Activated naive CD8-positive, alpha-beta T cell treated with anti-CD3 and anti-CD28 coated beads, Interleukin-2, amount 50 U/mL, for 24 hours (primary cell): ENCODE data around the gene CCDC69.
"Not testable (repeated sequence)": the region's sequence is repeated elsewhere in the genome, so short reads cannot be mapped to it uniquely, and the experiment has no call there.

Experiments
- ATAC-seq: fragments of 150-1000 bp; cut with Tn5 transposase; one replicate; pipeline ENCODE4 v1.10.0; 2021
- DNase-seq: peaks from one replicate; pipeline ENCODE4 v3.0.0; 2021
- H3K27ac Mint-ChIP-seq: one replicate; pipeline ENCODE4 v1.8.0; 2021; ENCODE audit warnings: mild to moderate bottlenecking, mixed read lengths
- H3K27me3 Mint-ChIP-seq: one replicate; pipeline ENCODE4 v1.8.0; 2021; ENCODE audit warnings: mixed read lengths
- H3K36me3 Mint-ChIP-seq: one replicate; pipeline ENCODE4 v1.8.0; 2021; ENCODE audit warnings: low read depth, mixed read lengths
- H3K4me1 Mint-ChIP-seq: one replicate; pipeline ENCODE4 v1.8.0; 2021; ENCODE audit warnings: mixed read lengths
- H3K4me3 Mint-ChIP-seq: one replicate; pipeline ENCODE4 v1.8.0; 2021; ENCODE audit warnings: mild to moderate bottlenecking, moderate library complexity, mixed read lengths
- H3K9me3 Mint-ChIP-seq: one replicate; pipeline ENCODE4 v1.8.0; 2021; ENCODE audit warnings: mixed read lengths

CCDC69 gene

DNA sequence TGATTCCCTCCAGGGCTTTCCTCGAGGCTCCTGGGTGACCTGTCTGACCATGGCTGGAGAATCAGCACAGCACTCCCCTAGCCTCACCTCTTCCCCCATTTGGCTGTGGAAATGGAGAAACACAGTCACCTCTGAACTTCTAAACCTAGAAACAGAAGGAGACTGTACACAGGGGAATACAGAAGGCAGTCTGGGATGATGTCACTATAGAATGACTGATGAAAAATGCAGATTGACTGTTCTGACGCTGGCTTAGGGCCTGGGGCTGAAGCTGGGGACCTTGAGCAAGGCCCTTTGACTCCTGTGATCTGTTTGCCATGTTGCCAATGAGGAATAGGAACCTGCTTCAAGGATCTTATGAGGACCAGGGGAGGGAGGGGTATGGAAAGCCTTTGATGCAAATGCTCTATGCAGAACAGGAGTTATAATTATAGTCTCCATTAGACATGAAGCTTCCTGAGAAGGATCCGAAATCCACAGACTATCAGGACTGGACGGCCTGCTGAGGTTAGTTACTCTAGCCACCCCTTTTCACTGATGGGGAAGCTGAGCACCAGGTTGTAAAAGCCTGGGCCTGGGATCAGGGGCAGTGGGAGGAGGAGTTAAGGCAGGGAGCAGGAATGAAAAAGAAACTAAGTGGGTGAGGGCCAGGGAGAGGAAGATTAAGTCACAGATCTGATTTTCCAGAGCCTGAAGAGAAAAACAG lies 41.9 kb downstream of the CCDC69 start:
- Mint-ChIP-seq H3K27ac (peak overlapping the region; percentile 44), H3K36me3 (peaks cover 9% of the 10 kb centered on the region), H3K4me3 (no peak overlapping the region), H3K4me1 (peaks cover 13% of the 10 kb centered on the region), H3K27me3 (no peaks in the 10 kb centered on the region), H3K9me3 (no peaks in the 10 kb centered on the region)
- no peak for DNase-seq
- peak; percentile 53 for ATAC-seq

DNA sequence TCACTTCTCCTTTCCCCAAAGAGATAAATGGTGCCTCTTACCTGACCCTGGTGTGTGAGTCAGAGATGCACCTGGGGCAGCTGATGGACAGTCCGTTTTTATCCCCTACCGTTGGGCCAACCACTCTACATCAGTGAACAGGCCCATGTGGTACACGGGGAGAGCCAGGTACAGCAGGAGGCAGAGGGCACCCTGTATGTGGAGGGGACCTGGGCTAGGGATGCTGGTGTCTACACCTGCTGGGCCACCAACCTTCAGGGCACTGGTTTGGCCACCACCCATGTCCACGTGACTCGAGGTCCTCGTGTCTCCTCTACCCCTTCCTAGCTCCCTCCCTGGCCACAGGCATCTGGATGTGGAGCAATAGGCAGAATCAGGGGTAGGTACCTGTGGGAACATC lies 43.6 kb downstream of the CCDC69 start:
- no peaks in the 10 kb centered on the region for H3K9me3 Mint-ChIP-seq
- H3K4me3 Mint-ChIP-seq, result no peak overlapping the region
- peaks cover 3% of the 10 kb centered on the region for H3K36me3 Mint-ChIP-seq
- ATAC-seq (no peak), DNase-seq (no peak)
- H3K27me3 Mint-ChIP-seq, result no peaks in the 10 kb centered on the region
- peaks cover 12% of the 10 kb centered on the region for H3K4me1 Mint-ChIP-seq
- no peak overlapping the region for H3K27ac Mint-ChIP-seq

DNA sequence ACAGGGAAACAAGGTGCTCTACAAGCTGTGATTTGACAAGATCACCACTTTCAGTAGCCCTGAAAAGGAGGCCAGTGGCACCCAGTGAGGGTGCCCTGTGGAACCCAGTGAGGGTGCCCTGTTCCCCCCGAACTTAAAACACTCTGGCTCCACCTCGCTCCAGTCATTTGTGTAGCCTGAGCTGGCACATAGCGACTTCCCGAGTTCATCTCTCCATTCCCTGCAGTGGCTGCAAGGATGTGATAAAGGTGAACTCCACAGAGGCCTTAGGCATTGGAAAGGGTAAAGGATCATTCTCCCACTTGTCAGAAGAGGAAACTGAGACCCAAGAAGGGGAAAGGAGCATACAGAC lies 44.4 kb downstream of the CCDC69 start:
- Mint-ChIP-seq H3K27me3 (no peaks in the 10 kb centered on the region), H3K4me3 (no peak overlapping the region), H3K27ac (no peak overlapping the region), H3K4me1 (peaks cover 12% of the 10 kb centered on the region), H3K36me3 (peaks cover 5% of the 10 kb centered on the region), H3K9me3 (no peaks in the 10 kb centered on the region)
- ATAC-seq (no peak), DNase-seq (no peak)

DNA sequence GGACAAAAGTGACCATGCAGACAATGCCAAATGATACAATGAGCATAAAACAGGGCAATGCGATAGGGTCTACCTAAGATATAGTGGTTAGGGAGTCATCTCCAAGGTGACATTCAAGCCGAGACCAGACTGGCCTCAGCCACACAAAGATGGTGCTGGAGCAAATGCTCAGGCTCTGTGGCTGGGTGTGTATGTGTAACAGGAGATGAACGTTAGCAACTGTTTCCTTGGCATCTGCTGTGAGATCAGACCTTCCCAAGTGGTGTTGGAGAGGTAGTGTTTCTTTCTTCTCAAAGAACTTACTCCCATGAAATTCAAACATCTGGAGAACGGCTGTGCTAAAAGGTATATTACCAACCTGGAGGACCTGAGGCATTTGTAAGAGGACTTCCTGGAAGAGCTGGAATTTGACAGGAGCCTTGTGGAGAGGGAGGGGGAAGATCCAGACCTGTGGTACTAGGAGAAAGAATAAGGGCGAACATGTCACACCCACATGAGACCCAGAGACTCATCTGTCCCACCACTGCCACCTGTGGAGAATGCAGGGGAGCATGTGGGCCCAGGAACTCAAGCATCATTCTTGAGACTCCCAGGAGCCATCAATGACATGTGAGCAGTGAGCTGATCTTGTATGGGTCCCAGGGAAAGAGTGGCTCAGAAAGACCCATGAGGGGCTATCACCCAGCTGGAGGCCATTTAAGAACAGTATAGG lies 45.0 kb downstream of the CCDC69 start:
- Mint-ChIP-seq H3K4me3 (no peak overlapping the region), H3K27ac (no peak overlapping the region), H3K4me1 (peaks cover 13% of the 10 kb centered on the region), H3K27me3 (no peaks in the 10 kb centered on the region), H3K9me3 (no peaks in the 10 kb centered on the region), H3K36me3 (peaks cover 6% of the 10 kb centered on the region)
- no peak for DNase-seq
- ATAC-seq, result peak; percentile 37

DNA sequence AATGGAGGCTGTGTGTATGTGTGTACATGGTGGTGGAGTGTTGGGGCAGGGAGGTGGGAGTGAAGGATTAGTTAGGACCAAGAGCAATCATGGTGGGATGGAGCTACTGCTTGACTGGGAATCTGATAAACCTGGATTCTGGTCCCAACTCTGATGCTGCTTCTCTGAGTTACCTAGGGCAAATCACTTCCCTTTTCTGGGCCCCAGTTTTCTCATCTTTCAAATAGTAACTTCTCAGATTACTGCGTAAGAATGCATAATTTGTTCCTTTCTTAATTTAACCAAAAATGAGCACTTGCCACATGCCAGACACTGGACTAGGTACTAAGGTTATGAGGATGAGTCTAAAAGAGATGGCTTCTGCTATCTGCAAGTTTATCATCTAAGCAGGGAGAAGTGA lies 45.5 kb downstream of the CCDC69 start:
- DNase-seq, result no peak
- Mint-ChIP-seq H3K4me3 (no peak overlapping the region), H3K27ac (no peak overlapping the region), H3K4me1 (peaks cover 10% of the 10 kb centered on the region), H3K36me3 (peaks cover 6% of the 10 kb centered on the region), H3K27me3 (no peaks in the 10 kb centered on the region), H3K9me3 (no peaks in the 10 kb centered on the region)
- ATAC-seq, result no peak

DNA sequence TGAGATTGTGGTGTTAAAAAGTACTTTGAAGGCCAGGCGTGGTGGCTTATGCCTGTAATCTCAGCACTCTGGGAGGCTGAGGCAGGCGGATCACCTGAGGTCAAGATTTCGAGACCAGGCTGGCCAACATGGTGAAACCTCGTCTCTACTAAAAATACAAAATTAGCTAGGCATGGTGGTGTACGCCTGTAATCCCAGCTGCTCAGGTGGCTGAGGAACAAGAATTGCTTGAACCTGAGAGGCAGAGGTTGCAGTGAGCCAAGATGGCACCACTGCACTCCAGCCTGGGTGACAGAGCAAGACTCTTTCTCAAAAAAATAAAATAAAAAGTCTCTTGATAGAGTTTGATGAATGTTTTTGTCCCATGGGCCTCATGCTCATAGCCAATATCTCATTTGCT lies 47.6 kb downstream of the CCDC69 start:
- H3K4me1 Mint-ChIP-seq, H3K9me3 Mint-ChIP-seq, ATAC-seq, H3K4me3 Mint-ChIP-seq, H3K27ac Mint-ChIP-seq, H3K27me3 Mint-ChIP-seq, H3K36me3 Mint-ChIP-seq, DNase-seq: not testable (repeated sequence)

DNA sequence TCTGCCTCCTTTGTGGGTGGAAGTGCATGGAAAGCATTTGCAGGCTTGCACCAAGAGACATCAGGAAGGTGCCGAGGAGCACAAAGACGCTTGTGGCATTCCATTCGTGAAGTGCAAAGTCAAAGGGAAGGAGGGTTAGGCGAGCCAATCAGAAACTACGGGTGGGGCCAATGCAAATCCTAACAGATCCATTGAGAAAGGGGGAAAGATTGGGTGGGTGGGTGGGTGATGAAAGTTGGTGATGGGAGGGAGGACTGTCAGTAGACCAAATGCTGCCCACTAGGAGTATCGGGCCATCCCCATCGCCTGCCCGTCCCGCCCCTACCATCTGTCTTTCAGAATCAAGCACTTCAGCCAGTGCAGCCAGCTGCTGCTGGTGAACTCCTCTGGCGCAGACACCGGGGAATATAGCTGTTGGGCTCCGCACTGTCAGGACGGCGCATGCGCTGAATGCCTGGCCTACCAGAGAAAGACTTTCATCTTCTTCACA lies 49.2 kb downstream of the CCDC69 start:
- Mint-ChIP-seq H3K9me3 (no peaks in the 10 kb centered on the region), H3K36me3 (peaks cover 6% of the 10 kb centered on the region), H3K4me3 (no peak overlapping the region), H3K27ac (no peak overlapping the region), H3K4me1 (peaks cover 13% of the 10 kb centered on the region), H3K27me3 (no peaks in the 10 kb centered on the region)
- DNase-seq (no peak), ATAC-seq (no peak)

DNA sequence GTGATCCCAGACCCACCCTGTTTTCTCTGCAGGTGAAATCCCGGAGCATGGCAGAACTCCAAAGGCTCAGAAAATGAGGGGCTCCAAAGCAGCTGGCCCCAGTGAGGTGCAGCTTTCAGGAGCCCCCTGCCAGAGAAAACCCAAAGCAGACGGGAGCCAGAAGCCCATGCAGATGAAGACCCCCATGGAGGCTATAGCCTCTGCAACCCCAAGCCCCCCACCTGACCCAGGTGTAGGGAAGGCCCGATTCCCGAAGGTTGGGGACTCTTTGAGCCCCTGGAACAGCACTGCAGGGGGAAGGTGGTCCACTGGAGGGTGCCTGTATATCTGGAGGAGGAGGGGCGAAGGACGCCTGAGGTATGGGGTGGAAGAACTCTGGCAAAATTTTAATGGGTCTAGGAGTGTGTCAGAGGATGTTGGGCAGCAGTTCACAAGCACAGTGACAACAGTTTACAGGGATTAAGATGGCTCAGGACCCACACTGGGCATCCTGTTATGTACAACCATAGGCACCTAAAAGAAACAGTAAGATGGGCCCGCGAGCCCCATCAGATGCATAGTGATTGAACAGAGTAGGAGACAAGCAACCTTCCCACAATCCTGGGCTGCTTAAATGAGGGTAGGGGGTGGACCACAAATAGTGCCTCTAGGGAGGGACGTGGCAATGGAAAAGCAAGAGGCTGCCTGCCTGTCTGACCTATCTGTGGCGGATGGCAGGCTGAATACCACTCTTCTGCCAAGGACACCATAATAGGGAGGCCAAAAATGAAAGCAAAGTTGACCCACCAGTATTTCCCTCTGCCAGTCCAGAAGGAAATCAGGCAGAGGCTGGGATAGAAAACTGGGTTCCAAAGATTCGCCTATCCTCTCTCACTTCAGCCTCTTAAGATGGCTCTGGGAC lies 49.9 kb downstream of the CCDC69 start:
- Mint-ChIP-seq H3K36me3 (peaks cover 5% of the 10 kb centered on the region), H3K27ac (no peak overlapping the region), H3K4me1 (peaks cover 12% of the 10 kb centered on the region), H3K9me3 (no peaks in the 10 kb centered on the region), H3K27me3 (no peaks in the 10 kb centered on the region), H3K4me3 (no peak overlapping the region)
- ATAC-seq (no peak), DNase-seq (no peak)

DNA sequence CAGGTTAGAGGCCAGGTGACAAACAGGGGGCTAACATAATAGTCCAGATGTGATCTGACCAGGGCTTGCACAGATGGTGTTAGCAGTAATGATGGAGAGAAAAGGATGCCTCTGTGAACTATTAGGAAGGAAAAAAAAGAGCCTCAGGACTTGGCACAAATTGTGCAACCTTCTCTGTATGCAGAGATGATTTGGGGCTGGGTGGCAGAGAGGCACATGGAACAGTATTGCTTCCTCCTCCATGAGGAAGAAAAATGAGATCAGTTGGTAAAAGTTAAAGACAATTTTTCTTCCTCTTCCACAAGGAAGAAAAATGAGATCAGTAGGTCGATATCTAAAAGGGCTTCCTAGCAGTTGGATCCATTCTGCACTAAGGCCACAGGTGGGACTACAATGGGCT lies 52.4 kb downstream of the CCDC69 start:
- H3K4me1 Mint-ChIP-seq, result peaks cover 7% of the 10 kb centered on the region
- ATAC-seq (no peak), DNase-seq (no peak)
- H3K9me3 Mint-ChIP-seq, result no peaks in the 10 kb centered on the region
- no peak overlapping the region for H3K4me3 Mint-ChIP-seq
- no peaks in the 10 kb centered on the region for H3K27me3 Mint-ChIP-seq
- peaks cover 2% of the 10 kb centered on the region for H3K36me3 Mint-ChIP-seq
- no peak overlapping the region for H3K27ac Mint-ChIP-seq

DNA sequence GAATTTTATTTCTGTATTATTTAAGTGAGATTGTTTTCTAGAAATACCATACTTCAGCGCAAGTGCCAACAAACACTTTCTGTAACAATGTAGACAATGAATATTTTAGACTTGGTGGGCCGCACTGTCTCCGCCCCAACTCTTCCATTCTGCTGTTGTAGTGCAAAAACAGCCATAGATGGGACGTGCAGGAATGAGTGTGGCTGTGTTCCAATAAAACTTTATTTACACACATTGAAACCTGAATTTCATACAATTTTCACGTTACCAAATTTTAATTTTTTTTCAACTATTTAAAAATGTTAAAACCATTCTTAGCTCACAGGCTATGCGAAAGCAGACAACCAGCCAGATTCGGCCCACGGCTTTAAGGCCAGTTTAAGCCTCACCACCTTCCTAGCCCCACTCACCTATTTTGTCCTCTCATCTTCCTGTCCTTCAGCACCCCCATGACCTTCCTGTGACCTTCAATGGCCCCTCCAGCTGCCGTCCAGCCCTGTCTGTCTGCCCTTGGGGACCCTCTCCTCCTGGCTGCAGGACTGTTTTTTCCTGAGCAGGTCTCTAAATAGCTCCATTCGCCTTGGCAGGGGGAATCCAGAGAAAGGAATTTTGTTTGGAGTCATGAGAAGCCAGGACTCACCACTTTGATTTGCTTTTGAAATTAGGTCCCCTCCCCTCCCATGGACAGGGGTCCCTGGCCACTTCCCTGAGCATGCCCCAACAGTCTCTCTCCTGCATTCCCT lies 55.1 kb downstream of the CCDC69 start:
- DNase-seq, result no peak
- no peak overlapping the region for H3K27ac Mint-ChIP-seq
- ATAC-seq, result no peak
- peaks cover 14% of the 10 kb centered on the region for H3K4me1 Mint-ChIP-seq
- no peaks in the 10 kb centered on the region for H3K9me3 Mint-ChIP-seq
- H3K4me3 Mint-ChIP-seq, result no peak overlapping the region
- H3K36me3 Mint-ChIP-seq, result no peaks in the 10 kb centered on the region
- no peaks in the 10 kb centered on the region for H3K27me3 Mint-ChIP-seq

DNA sequence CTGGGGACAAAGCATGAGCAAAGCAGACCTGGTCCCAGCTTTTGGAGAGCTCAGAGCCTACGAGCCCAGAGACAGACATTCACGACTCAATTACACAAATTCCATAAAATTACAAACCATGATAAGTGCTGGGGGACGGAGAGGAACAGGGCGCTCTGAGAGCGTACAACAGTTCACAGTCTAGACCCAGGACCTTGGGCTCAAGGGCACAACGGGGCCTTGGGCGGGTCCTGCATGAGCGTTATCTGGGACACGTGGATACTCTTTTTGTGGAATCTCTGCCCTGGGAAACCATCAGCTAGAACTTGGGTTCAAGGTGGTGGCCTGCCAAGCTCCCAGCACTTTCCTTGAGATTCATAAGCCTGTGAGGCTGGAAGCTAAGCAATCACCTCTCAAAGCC lies 56.9 kb downstream of the CCDC69 start:
- ATAC-seq (no peak), DNase-seq (no peak)
- no peaks in the 10 kb centered on the region for H3K27me3 Mint-ChIP-seq
- H3K36me3 Mint-ChIP-seq, result no peaks in the 10 kb centered on the region
- no peaks in the 10 kb centered on the region for H3K9me3 Mint-ChIP-seq
- no peak overlapping the region for H3K27ac Mint-ChIP-seq
- H3K4me1 Mint-ChIP-seq, result peaks cover 14% of the 10 kb centered on the region
- H3K4me3 Mint-ChIP-seq, result no peak overlapping the region

DNA sequence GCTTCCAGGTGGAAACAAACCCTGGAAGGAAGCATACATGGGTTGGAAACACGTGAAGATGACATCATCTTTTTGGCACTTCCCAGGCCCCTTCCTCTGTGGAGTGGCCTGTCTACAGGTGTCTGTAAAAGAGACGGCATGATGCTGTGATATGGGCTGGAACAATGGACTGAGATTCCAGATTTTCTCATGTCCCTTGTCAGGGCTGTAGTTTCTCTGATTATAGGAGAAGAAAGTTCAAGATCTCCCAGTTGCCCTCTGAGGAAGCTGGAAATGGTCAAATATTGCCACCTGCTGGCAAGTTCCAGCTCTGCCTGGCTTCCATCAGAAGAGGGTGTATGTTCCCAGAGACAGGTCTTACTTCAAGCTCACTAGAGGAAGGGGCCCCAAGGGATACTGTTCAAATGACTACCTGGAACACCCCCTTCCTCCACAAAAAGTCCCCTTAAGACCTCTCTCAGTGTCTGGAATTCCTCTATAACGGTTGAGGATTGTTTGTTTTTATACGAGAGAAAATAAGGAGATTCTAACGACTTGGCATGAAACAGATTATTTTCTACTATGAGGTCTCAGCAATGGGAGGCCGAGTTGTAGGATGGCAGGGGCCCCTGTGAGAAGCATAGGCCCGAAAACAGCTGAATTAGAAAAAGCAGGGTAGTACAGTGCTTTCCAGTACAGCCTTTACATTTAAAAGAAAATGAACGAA lies 59.1 kb downstream of the CCDC69 start:
- H3K36me3 Mint-ChIP-seq, result no peaks in the 10 kb centered on the region

DNA sequence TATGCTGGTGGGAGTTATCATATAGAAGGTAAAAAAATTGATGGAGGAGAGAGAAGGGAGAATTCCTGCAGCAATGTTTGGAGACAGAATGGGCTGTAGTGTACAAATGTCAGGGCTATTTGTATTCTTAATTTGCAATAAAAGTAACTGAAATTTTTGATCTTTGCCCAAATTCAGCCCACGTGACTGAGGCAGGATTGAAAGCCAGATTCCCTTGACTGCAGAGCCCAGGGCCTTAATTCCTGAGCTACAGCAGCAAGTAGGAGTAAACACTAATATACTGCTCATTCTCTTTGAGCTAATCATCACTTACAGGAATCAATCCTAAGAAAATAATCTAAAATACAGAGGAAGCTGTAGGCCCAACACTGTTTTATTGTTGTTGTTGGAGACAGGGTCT lies 61.1 kb downstream of the CCDC69 start:
- no peak for ATAC-seq
- Mint-ChIP-seq H3K4me1 (peaks cover 30% of the 10 kb centered on the region), H3K36me3 (no peaks in the 10 kb centered on the region), H3K27ac (no peak overlapping the region), H3K4me3 (no peak overlapping the region), H3K9me3 (no peaks in the 10 kb centered on the region), H3K27me3 (no peaks in the 10 kb centered on the region)
- DNase-seq, result no peak

More for the DNA sequence above, 59.1 kb downstream of the CCDC69 start:
- DNase-seq, result peak; percentile 79
- no peaks in the 10 kb centered on the region for H3K9me3 Mint-ChIP-seq
- no peaks in the 10 kb centered on the region for H3K27me3 Mint-ChIP-seq
- H3K4me1 Mint-ChIP-seq, result peaks cover 11% of the 10 kb centered on the region
- H3K4me3 Mint-ChIP-seq, result no peak overlapping the region
- H3K27ac Mint-ChIP-seq, result no peak overlapping the region
- ATAC-seq, result peak; percentile 98
